ENCODE results near the gene MPHOSPH6. TPM values are rescaled to one million over a fixed set of nuclear protein-coding genes. Genes with fewer than 3 reads are reported as not detected.

The MPHOSPH6 gene
- polyA plus RNA-seq, 1 donor from 2014 or later = 75.1 TPM

DNA sequence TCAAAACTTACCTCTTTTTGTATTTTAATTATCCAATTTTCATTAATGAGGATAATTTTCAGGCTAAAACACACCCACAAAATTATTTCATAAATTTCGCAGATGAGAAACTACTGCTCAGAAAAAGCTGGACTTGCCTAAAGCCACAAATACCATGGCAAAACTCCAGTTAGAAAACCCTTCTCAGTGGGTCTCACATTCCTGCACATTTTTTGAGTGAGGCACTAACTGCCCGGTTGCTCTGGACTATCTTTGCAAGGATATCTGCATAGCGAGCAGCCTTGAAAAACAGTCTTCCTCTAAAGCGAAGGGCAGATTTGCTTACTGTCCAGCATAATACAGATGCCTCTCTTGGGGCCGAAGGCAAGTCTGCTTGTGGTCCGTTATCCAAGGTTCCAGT is 9.8 kb downstream of the MPHOSPH6 start:
- no peak for TF ChIP-seq TAF1 (IDR thresholded peaks at IDR 0.05; ENCODE audit: low read depth)
- TF ChIP-seq, protein P1, sequence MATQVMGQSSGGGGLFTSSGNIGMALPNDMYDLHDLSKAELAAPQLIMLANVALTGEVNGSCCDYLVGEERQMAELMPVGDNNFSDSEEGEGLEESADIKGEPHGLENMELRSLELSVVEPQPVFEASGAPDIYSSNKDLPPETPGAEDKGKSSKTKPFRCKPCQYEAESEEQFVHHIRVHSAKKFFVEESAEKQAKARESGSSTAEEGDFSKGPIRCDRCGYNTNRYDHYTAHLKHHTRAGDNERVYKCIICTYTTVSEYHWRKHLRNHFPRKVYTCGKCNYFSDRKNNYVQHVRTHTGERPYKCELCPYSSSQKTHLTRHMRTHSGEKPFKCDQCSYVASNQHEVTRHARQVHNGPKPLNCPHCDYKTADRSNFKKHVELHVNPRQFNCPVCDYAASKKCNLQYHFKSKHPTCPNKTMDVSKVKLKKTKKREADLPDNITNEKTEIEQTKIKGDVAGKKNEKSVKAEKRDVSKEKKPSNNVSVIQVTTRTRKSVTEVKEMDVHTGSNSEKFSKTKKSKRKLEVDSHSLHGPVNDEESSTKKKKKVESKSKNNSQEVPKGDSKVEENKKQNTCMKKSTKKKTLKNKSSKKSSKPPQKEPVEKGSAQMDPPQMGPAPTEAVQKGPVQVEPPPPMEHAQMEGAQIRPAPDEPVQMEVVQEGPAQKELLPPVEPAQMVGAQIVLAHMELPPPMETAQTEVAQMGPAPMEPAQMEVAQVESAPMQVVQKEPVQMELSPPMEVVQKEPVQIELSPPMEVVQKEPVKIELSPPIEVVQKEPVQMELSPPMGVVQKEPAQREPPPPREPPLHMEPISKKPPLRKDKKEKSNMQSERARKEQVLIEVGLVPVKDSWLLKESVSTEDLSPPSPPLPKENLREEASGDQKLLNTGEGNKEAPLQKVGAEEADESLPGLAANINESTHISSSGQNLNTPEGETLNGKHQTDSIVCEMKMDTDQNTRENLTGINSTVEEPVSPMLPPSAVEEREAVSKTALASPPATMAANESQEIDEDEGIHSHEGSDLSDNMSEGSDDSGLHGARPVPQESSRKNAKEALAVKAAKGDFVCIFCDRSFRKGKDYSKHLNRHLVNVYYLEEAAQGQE (IDR thresholded peaks at IDR 0.05; ENCODE audit: borderline replicate concordance) = no peak
- no peak for TF ChIP-seq RAD21 (conservative IDR thresholded peaks at IDR 0.05)
- no peak for TF ChIP-seq POLR2AphosphoS5 (IDR thresholded peaks at IDR 0.05)
- Histone ChIP-seq H3K9me2 (ENCODE audit: insufficient read depth, low read length) (no peaks in the 10 kb centered on the region), H3F3A (ENCODE audit: insufficient read depth, low read length, poor library complexity, severe bottlenecking) (no peaks in the 10 kb centered on the region), H3K9ac (ENCODE audit: low read length) (no peak overlapping the region), H2AFZ (ENCODE audit: low read depth, low read length) (no peak overlapping the region), H4K20me1 (ENCODE audit: insufficient read depth) (no peaks in the 10 kb centered on the region), H3K9me3 (ENCODE audit: low read length) (no peaks in the 10 kb centered on the region), H3K36me3 (ENCODE audit: insufficient read depth, low read length) (peaks cover 13% of the 10 kb centered on the region), H3K27ac (ENCODE audit: low read length) (no peak overlapping the region), H3K79me2 (replicated peaks; ENCODE audit: insufficient read depth, low read length) (no peaks in the 10 kb centered on the region), H3K4me3 (ENCODE audit: low read length) (no peak overlapping the region), H3K4me2 (ENCODE audit: low read length) (no peak overlapping the region), H3K27me3 (ENCODE audit: insufficient read depth, low read depth, low read length) (no peaks in the 10 kb centered on the region)

DNA sequence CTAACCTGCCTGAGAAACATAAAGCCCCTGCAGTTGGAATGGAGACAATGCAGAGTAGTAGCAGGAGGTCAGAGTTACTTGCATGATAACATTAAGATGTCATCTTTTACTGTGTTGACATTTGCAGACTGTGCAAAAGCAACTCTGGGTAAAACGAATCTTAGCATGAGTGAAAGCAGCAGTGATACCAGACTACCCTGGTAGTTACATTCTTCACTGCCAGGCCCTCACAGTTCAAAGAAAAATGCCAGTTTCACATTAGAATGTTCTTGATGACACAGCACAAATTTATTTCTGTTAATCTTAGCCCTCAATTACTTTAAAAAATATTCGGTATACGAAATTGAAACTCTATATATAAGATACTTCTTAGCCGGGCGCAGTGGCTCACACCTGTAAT is 12.2 kb downstream of the MPHOSPH6 start:
- no peak overlapping the region for H3K9ac ChIP-seq (ENCODE audit: low read length)

DNA sequence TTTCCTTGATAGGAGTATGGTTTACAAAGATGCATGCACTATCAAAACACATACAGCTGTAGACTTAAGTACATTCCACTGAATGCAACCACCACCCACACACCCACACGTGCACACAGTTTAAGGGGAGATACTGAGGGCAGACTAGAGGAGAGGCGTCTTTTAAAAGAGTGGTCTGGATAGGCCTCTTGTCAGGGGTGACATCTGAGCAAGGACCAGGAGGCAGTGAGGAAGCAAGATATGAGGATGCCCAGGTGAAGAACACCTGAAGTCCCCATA is 12.6 kb downstream of the MPHOSPH6 start:
- Histone ChIP-seq H3K4me2 (ENCODE audit: low read length) (no peak overlapping the region), H2AFZ (ENCODE audit: low read depth, low read length) (no peak overlapping the region), H3K4me3 (ENCODE audit: low read length) (no peak overlapping the region), H3F3A (ENCODE audit: insufficient read depth, low read length, poor library complexity, severe bottlenecking) (no peaks in the 10 kb centered on the region), H3K9me3 (ENCODE audit: low read length) (no peaks in the 10 kb centered on the region), H3K9ac (ENCODE audit: low read length) (no peak overlapping the region), H3K36me3 (ENCODE audit: insufficient read depth, low read length) (peaks cover 13% of the 10 kb centered on the region), H3K79me2 (replicated peaks; ENCODE audit: insufficient read depth, low read length) (no peaks in the 10 kb centered on the region), H3K27ac (ENCODE audit: low read length) (no peak overlapping the region), H3K9me2 (ENCODE audit: insufficient read depth, low read length) (no peaks in the 10 kb centered on the region), H3K27me3 (ENCODE audit: insufficient read depth, low read depth, low read length) (no peaks in the 10 kb centered on the region), H4K20me1 (ENCODE audit: insufficient read depth) (no peaks in the 10 kb centered on the region)
- no peak for TF ChIP-seq EP300 (conservative IDR thresholded peaks at IDR 0.05; ENCODE audit: poor library complexity, severe bottlenecking)
- no peak for TF ChIP-seq MXI1 (conservative IDR thresholded peaks at IDR 0.05; ENCODE audit: poor library complexity, severe bottlenecking)
- no peak for TF ChIP-seq SMC3 (conservative IDR thresholded peaks at IDR 0.05; ENCODE audit: poor library complexity)
- no peak for TF ChIP-seq EZH2 (IDR thresholded peaks at IDR 0.05; ENCODE audit: borderline replicate concordance, insufficient read depth, low read length, poor library complexity, severe bottlenecking)
- TF ChIP-seq RAD21 (conservative IDR thresholded peaks at IDR 0.05) = no peak
- TF ChIP-seq, protein P1 (IDR thresholded peaks at IDR 0.05; ENCODE audit: borderline replicate concordance) = no peak
- TF ChIP-seq POLR2AphosphoS5 (IDR thresholded peaks at IDR 0.05) = no peak
- TF ChIP-seq, protein P2, sequence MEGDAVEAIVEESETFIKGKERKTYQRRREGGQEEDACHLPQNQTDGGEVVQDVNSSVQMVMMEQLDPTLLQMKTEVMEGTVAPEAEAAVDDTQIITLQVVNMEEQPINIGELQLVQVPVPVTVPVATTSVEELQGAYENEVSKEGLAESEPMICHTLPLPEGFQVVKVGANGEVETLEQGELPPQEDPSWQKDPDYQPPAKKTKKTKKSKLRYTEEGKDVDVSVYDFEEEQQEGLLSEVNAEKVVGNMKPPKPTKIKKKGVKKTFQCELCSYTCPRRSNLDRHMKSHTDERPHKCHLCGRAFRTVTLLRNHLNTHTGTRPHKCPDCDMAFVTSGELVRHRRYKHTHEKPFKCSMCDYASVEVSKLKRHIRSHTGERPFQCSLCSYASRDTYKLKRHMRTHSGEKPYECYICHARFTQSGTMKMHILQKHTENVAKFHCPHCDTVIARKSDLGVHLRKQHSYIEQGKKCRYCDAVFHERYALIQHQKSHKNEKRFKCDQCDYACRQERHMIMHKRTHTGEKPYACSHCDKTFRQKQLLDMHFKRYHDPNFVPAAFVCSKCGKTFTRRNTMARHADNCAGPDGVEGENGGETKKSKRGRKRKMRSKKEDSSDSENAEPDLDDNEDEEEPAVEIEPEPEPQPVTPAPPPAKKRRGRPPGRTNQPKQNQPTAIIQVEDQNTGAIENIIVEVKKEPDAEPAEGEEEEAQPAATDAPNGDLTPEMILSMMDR (IDR thresholded peaks at IDR 0.05; ENCODE audit: poor library complexity, severe bottlenecking) = no peak
- no peak for TF ChIP-seq TAF1 (IDR thresholded peaks at IDR 0.05; ENCODE audit: low read depth)

More for the DNA sequence above, 12.2 kb downstream of the MPHOSPH6 start:
- H3K27me3 ChIP-seq (ENCODE audit: insufficient read depth, low read depth, low read length) = no peaks in the 10 kb centered on the region
- no peaks in the 10 kb centered on the region for H3F3A ChIP-seq (ENCODE audit: insufficient read depth, low read length, poor library complexity, severe bottlenecking)
- no peak overlapping the region for H2AFZ ChIP-seq (ENCODE audit: low read depth, low read length)
- H4K20me1 ChIP-seq (ENCODE audit: insufficient read depth) = no peaks in the 10 kb centered on the region
- no peaks in the 10 kb centered on the region for H3K9me3 ChIP-seq (ENCODE audit: low read length)
- H3K4me3 ChIP-seq (ENCODE audit: low read length) = no peak overlapping the region
- TF ChIP-seq EP300 (conservative IDR thresholded peaks at IDR 0.05; ENCODE audit: poor library complexity, severe bottlenecking) (no peak), EZH2 (IDR thresholded peaks at IDR 0.05; ENCODE audit: borderline replicate concordance, insufficient read depth, low read length, poor library complexity, severe bottlenecking) (no peak), POLR2AphosphoS5 (IDR thresholded peaks at IDR 0.05) (no peak)
- no peaks in the 10 kb centered on the region for H3K79me2 ChIP-seq (replicated peaks; ENCODE audit: insufficient read depth, low read length)
- peaks cover 13% of the 10 kb centered on the region for H3K36me3 ChIP-seq (ENCODE audit: insufficient read depth, low read length)
- no peak overlapping the region for H3K4me2 ChIP-seq (ENCODE audit: low read length)
- no peak overlapping the region for H3K27ac ChIP-seq (ENCODE audit: low read length)
- no peaks in the 10 kb centered on the region for H3K9me2 ChIP-seq (ENCODE audit: insufficient read depth, low read length)

Data from neural cell (in vitro differentiated cells).